ENCODE measurements around the gene CRLF2.

CRLF2 gene

GRCh38 chrX:1144293-1144692 lies 68.2 kb downstream of the CRLF2 start:
- no CpG with 5 or more reads among the region's 11 CpGs for WGBS (ENCODE audit: extremely low coverage, insufficient coverage, low lambda C conversion rate)

More at GRCh38 chrX:1144293-1144692, 68.2 kb downstream of the CRLF2 start:
- Histone ChIP-seq H3K56ac (ENCODE audit: low read length) (no peak overlapping the region), H3K27me3 (ENCODE audit: insufficient read depth, low read length, poor library complexity) (no peaks in the 10 kb centered on the region), H3K9ac (ENCODE audit: low read length) (no peak overlapping the region), H3K79me2 (ENCODE audit: control insufficient read depth, insufficient read depth, low read length) (no peaks in the 10 kb centered on the region), H2BK15ac (replicated peaks; ENCODE audit: low read depth) (no peak overlapping the region), H4K8ac (ENCODE audit: low read depth, low read length) (no peak overlapping the region), H4K5ac (ENCODE audit: low read length) (no peak overlapping the region), H3K4me2 (ENCODE audit: low read length) (no peak overlapping the region), H3K36me3 (ENCODE audit: control insufficient read depth, insufficient read depth, low read length) (no peaks in the 10 kb centered on the region), H3K4me3 (ENCODE audit: low read length) (no peak overlapping the region), H3K4me1 (ENCODE audit: control insufficient read depth, low read depth, low read length) (no peaks in the 10 kb centered on the region), H3K27ac (ENCODE audit: low read depth, low read length) (no peak overlapping the region), H2BK5ac (ENCODE audit: low read length) (no peak overlapping the region), H2AK5ac (ENCODE audit: low read length) (no peak overlapping the region), H3K23ac (ENCODE audit: low read length) (no peak overlapping the region), H3K4ac (ENCODE audit: low read depth, low read length) (no peak overlapping the region), H3K18ac (ENCODE audit: low read length) (no peak overlapping the region), H2BK120ac (ENCODE audit: low read depth, low read length) (no peak overlapping the region), H3K79me1 (ENCODE audit: low read length) (no peaks in the 10 kb centered on the region)
- DNase-seq: no peak
